ENCODE measurements around the gene DNAJC18.

- TF ChIP-seq POLR2A (IDR thresholded peaks at IDR 0.05): peak in 1 of 2 donors; percentile 37
- TF ChIP-seq, protein P1, sequence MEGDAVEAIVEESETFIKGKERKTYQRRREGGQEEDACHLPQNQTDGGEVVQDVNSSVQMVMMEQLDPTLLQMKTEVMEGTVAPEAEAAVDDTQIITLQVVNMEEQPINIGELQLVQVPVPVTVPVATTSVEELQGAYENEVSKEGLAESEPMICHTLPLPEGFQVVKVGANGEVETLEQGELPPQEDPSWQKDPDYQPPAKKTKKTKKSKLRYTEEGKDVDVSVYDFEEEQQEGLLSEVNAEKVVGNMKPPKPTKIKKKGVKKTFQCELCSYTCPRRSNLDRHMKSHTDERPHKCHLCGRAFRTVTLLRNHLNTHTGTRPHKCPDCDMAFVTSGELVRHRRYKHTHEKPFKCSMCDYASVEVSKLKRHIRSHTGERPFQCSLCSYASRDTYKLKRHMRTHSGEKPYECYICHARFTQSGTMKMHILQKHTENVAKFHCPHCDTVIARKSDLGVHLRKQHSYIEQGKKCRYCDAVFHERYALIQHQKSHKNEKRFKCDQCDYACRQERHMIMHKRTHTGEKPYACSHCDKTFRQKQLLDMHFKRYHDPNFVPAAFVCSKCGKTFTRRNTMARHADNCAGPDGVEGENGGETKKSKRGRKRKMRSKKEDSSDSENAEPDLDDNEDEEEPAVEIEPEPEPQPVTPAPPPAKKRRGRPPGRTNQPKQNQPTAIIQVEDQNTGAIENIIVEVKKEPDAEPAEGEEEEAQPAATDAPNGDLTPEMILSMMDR (IDR thresholded peaks at IDR 0.05): no peak
These were observed 42.9 kb upstream of the DNAJC18 start, which contains the start of gene STING1 for GRCh38 chr5:139482050-139482889.

Data from vagina (tissue), 2 donors.